Occipital lobe (tissue), 2 donors: Measurements from ENCODE around the gene FHOD1. TPM values are rescaled to one million over a fixed set of nuclear protein-coding genes. Genes with fewer than 3 reads are reported as not detected.

Source experiments
- DNase-seq: peaks from one replicate; lab custom pipeline; 2025; lab: John Stamatoyannopoulos, UW
- total RNA-seq: library from RNA; depleted of rRNA; stranded (reverse); fragments of >200 nt; gene quantifications from one replicate; pipeline ENCODE4 v1.2.3, GENCODE V29; 2014

Gene FHOD1
- 2.5 TPM for total RNA-seq

DNA sequence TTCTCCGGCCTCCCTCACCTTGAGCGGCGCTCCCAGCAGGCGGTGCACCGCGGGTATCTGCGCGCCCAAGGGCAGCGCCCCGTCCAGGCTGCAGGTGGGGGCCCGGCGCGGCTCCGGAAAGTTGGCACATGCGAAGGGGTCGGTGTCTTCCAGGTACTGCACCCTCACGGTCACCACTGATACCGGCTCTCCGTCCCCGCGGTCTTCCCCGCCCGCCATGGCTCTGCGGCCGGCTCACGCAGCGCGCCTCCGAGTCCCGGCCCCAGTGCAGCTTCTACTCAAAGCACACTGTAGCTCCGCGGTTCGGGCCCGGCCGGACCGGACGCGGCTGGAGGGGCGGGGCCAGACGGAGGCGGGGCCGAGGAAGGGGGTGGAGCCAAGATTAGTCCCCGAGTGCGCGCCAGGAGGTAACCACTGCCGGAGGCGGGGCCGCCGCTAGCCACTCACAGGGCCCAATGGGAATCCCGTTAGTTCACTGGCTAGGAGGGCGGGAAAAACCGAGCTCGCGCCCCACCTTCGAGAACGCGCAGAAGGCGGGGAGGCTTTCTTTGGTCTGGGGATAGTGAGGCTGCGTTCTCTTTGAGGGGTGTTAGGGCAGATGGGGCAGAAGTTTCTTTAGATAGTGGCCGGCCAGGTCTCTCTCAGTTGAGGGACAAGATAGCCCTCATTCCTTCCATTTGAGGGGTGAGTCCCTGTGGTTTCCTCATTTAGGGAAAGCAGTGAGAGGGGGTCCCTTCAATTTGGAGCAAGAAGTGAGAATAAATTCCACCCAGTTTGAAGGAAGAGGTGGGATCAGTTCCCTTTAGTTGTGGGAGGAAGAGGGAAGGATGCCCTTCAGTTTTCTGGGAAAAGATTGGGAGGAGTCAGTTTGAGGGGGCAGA, at the start of gene FHOD1:
Gene FHOD1, minus strand, starts transcription at position 290 of the 881 bp plus-strand sequence. Its CDS starts 71 bp downstream, at position 219.
- DNase-seq, result peak; percentile 95

DNA sequence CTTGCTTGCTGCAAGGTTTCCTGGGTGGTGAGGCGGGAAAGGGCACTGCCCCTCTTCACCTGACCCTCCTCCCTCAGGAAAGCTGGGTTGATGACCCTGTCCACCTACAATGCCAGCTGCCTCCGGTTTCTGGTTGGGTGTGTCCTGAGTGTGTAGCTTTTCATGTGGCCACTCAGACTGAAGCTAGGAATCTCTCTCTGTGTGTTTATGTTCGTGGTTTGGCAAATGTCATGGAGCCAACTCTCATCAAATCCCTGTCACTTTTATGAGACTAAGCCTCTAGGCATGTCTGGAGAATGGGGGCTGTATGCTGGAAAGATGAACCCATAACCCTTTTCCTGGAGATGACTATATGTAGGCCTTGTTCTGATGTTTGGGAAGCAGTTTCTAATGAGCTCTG, 49.1 kb upstream of the FHOD1 start:
- DNase-seq, result no peak

DNA sequence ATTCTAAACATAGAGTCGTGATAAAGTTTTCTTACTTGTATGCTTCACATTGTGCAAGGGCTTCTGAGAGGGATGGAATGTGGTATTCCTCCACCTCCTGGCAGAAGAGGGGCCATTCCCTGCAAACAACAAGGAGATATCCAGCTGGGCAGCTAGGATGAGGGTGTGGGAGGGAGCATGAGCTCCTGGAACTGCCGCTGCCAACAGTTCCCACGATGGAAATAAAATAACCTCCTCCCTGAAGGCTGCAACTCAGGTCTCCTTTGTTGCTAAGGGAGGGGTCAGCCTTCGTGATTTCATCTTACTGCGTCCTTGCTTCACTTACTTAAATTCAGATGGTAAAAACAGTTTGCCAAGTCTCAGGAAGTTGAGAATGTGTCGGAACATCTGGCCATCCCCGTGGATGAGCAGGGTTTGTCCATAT, 47.7 kb upstream of the FHOD1 start:
- no peak for DNase-seq

DNA sequence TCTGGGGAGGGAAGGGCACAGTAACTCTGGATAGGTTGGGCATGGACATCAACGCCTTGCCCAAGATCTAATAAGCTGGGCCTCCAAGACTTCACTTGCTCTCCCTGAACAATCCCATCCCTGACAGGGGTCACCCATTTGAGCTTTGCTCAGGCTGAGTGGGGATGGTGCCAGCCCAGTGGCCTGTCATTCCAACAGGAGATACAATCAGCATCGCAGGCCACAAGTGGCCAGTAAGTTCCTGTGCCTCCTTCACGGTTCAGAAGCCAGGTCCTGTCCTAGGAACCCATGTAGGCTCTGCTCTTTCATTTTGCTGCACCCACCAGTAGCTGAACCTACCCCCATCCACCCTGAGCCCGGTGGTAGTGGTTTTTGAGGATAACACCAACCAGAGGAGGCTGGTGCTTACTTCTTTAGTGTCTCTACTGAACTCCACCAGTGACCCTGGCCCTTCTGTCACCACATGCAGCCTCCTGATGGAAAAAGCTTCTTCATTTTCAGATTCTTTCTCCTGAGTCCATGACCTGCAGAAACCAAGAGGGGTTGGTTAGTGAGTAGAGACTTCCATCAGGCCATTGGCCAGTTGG, 47.0 kb upstream of the FHOD1 start:
- DNase-seq, result no peak

DNA sequence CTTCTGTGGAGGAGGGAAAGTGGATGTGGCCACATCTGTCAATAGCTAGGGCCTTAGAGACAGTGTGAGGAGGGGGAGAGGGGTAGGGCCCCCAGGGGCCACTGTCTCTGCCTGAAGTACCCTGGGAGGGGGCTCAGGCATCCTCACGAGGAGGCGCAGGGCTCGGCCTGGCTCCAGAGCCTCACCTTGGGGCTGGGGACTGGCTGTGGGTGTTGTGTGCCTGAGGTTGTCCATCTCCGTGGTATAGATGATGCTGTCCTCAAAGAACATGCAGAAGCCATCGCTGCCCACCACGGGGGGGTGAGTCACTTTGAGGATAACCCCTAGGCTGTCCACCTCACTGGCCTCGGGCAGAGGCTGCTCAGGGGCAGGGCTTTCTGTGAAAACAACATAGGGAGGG, 44.2 kb upstream of the FHOD1 start:
- no peak for DNase-seq

DNA sequence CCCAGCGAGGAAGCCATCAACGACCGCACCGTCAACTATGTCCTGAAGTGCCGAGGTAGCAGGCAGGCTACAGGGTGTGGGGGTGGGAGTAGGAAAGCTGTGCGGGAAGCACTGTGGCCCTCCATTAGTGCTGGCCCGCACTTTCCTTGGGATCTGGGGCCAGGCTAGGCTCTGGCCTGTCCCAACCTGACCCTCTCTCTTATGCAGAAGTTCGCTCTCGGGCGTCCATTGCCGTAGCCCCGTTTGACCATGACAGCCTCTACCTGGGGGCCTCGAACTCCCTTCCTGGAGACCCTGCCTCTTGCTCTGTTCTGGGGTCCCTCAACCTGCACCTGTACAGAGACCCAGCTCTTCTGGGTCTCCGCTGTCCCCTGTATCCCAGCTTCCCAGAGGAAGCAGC, 40.7 kb upstream of the FHOD1 start:
- DNase-seq, result no peak

DNA sequence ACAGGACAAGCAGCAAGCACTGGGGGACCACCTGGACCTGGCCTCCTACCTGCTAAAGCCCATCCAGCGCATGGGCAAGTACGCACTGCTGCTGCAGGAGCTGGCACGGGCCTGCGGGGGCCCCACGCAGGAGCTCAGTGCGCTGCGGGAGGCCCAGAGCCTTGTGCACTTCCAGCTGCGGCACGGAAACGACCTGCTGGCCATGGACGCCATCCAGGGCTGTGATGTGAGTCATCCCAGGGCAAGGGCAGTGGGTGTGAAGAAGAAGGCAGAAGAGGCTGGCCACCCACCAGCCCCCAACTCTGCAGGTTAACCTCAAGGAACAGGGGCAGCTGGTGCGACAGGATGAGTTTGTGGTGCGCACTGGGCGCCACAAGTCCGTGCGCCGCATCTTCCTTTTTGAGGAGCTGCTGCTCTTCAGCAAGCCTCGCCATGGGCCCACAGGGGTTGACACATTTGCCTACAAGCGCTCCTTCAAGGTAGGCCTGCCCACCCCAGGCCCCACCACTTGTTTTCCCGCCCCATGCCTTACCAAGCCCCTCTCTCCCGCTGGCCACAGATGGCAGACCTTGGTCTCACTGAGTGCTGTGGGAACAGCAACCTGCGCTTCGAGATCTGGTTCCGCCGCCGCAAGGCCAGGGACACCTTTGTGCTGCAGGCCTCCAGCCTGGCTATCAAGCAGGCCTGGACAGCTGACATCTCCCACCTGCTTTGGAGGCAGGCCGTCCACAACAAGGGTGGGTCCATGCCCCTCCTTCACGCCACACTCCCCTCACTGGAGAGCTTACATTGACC, 39.4 kb upstream of the FHOD1 start:
- no peak for DNase-seq

DNA sequence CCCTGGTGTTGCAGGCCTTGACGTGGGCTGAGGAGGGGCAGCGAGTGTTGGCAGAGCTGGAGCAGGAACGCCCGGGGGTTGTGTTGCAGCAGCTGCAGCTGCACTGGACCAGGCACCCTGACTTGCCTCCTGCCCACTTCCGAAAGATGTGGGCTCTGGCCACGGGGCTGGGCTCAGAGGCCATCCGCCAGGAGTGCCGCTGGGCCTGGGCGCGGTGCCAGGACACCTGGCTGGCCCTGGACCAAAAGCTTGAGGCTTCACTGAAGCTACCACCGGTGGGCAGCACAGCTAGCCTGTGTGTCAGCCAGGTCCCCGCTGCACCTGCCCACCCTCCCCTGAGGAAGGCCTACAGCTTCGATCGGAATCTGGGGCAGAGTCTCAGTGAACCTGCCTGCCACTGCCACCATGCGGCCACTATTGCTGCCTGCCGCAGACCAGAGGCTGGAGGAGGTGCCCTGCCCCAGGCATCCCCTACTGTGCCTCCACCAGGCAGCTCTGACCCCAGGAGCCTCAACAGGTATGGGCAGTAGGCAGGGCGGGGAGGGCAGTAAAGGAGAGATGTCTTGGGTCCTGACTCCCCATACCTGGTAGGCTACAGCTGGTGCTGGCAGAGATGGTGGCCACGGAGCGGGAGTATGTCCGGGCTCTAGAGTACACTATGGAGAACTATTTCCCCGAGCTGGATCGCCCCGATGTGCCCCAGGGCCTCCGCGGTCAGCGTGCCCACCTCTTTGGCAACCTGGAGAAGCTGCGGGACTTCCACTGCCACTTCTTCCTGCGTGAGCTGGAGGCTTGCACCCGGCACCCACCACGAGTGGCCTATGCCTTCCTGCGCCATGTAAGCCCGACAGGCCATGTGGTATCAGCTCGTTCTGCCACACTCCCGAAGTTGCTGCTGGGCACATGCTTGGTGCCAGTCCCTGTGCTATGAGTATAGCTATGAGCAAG, 37.7 kb upstream of the FHOD1 start:
- no peak for DNase-seq

DNA sequence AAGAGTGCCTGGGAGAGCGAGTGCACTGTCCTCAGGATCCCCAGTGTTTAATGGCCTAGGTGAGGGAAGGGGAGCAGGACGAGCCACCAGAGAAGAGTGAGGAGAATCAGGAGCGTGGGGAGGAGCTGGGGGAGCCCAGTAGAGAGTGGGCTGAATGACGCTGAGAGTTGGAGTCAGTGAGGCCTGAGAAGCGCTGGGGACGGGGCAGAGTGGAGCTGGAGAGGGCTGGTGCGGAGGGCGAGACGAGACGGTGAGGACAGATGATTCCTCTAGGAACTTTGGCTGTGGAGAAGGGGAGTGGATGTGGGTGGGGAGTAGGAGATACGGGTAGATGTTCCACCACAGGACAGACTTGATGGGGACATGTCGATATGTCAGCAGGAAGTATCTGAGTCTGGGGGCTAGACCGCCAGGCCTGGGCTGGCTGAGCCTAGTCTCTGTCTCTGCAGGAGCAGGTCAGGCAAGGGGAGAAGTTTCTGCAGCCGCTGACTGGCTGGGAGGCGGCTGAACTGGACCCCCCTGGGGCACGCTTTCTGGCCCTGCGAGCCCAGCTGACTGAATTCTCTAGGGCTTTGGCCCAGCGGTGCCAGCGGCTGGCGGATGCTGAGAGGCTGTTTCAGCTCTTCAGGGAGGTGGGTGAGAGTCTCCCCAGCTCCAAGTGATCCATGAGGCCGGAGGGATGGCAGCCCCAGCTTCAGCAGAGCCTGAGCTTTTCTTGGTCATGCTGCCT, 36.7 kb upstream of the FHOD1 start:
- no peak for DNase-seq

DNA sequence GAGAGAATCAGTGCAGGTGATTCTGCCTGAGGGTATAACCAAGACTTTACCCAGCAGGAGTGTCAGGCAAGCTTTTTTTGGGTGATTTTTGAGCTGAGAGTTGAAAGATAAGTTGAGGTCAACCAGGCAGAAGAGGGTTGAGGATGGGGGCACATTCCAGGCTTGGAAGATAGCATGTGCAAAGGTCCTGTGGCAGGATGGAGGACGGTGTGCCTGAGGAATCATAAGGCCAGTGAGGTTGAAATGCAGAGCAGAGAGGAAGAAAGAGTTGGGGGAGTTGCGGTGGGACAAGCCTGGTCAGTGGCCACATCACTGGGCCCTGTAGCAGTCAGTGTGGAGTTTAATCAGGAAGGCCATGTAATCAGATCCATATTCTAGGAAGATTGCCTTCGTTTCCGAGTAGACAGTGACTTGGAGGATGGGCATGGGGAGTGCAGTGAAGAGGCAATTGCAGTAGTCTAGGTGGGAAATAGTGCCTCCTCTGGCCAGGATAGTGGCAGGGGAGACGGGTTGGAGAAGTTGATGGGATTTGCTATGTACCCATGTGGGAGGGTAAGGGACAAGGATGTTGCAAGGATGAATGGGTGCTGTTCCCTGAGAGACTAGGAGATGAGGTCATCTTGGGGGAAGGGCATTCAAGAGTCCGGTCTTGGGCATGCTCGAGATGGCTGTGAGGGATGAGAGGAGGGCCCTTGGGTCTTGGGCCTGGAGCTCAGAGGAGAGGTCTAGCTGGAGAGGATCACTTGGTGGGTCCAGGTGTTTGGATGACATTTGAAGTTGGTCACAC, 36.0 kb upstream of the FHOD1 start:
- no peak for DNase-seq

DNA sequence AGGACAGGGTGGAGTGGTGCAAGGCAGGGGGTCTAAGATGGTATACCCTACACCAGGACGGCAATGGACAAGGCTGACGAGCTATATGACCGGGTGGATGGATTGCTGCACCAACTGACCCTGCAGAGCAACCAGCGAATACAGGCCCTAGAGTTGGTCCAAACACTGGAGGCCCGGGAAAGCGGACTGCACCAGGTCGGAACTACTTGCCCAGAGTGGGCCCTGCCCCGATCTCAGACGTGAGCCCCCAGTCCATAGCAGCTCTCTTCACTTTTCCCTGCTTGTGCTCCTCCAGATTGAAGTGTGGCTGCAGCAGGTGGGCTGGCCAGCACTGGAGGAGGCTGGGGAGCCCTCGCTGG, 35.1 kb upstream of the FHOD1 start:
- DNase-seq, result no peak

DNA sequence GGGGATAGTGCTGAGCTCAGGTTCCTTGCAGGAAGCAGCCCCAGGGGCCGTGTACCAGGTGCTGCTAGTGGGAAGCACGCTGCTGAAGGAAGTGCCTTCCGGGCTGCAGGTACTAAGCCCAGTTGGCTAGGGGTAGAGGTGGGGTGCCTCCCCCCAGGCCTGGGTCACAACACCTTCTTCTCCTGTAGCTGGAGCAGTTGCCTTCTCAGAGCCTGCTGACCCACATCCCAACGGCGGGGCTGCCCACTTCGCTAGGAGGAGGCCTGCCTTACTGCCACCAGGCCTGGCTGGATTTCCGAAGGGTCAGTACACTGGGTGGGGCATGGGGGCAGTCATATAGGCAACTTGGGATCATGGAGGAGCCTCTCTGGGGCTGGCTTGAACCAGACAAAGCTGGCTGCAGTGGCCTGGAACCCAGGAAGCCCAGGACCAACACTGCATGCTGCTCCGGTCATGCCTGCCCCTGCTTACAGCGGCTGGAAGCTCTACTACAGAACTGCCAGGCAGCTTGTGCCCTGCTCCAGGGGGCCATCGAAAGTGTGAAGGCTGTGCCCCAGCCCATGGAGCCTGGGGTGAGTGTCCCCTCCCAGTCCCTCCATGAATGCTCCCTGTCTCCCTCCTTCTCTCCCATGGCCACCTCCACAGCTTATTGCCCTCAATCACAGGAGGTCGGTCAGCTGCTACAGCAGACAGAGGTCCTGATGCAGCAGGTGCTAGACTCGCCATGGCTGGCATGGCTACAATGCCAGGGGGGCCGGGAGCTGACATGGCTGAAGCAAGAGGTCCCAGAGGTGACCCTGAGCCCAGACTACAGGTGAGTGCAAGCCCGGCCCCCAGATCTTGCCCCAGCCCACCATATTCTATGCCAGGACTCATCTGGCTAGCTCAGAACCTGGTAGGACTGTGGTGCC, 34.5 kb upstream of the FHOD1 start:
- DNase-seq, result no peak

DNA sequence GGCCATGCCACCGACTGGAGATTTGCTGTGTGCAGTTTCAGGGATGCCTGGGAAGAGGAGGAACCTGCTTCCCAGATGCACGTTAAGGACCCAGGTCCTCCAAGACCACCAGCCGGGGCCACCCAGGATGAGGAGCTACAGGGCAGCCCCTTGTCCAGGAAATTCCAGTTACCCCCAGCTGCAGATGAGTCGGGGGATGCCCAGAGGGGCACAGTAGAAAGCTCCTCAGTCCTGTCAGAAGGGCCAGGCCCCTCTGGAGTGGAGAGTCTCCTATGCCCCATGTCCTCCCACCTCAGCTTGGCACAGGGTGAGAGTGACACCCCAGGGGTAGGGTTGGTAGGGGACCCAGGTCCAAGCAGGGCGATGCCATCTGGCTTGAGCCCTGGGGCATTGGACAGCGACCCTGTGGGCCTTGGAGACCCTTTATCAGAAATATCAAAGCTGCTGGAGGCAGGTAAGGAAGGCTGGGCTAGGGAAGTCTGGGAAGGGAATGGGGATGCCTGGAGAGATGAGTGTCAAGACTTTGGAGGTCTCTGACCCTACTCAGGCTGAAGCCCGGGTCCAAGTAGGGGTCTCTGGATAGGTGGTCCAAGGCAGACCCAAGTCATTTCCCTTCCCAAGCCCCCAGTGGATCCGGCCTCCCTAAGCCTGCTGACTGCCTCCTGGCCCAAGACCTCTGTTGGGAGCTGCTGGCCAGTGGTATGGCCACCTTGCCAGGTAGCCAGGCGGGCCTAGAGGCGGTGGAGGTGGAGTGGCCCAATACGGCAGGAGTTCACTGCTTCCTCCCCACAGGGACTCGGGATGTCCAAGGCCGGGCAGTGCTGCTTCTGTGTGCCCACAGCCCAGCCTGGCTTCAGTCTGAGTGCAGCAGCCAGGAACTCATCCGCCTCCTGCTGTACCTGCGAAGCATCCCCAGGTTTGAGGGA, 33.1 kb upstream of the FHOD1 start:
- DNase-seq, result no peak

DNA sequence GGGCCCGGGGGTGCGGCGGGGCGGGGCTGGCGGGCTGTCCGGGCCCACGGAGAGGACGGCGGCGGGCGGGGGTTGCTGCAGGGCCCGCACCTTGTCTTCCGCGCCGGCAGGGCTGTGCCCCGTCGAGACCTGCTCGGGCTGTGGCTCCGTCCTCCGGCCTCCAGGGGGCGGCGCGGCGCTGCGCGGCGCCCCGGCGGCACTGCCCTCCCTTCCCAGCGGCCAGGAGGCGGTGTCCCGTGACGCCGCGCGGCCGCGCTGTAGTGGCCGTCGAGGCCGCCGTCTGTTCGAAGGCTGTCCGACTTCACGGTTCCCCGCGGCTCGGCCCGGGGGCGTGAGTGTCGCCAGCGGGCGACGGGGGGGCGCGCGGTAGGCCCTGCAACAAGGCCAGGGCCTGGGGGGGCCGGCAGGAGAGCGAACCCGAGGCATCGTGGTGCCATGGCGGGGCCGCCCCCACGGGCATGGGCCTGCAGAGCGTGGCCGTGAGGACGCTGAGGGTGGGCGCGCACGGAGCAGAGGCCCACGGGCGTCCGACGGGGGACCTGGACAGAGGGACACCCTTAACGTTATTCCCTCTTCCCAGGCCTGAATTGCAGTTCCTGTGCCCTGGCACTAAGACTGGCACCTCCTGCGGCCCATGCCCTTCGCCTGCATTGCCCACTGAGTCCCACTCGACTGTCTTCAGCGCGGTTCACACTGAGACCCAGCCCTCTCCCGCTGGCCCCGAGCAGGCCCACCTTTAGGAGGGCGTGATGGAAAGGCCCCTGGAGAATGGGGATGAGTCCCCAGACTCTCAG, 32.2 kb upstream of the FHOD1 start, which contains the start of gene PLEKHG4:
Gene PLEKHG4, plus strand, starts transcription at position 237 of the 794 bp plus-strand sequence. Its CDS starts 513 bp downstream, at position 750.
- no peak for DNase-seq

DNA sequence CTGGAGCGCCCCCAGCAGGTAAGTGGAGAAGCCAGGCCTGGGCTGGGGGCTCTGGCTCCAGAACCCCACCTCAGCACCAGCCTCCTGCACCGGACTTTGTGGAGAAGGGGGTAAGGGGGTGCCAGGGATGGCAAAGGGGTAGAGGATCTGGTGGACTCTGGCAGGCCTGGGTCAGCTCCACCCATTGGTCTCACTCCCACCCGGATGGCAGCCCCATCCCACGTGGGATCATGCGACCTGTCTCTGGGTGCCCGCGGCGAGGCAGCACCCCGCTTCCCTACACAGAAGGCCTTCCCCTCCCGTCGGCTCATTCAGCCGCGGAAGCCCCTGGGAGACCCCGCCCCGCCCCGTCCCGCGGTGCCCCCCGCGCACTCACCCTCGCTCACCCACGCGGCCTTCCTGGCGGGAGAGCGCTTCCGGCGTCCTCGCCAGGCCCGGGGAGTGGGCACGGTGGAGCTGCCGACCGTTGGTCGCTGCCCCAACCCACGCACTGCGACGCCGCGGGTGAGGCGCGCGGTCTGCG, 31.6 kb upstream of the FHOD1 start:
- DNase-seq, result no peak
